NB4 (cell line): ENCODE data around the gene PLCB4.

ENCODE experiments used
- MAX ChIP-seq: IDR thresholded peaks from 2 replicates; pipeline ENCODE4 v1.6.1; 2011; ENCODE audit warnings: low read depth, low read length
- MYC ChIP-seq: IDR thresholded peaks from 2 replicates; pipeline ENCODE4 v1.6.1; 2011; ENCODE audit warnings: low read depth, low read length
- POLR2A ChIP-seq: IDR thresholded peaks from 2 replicates; pipeline ENCODE4 v1.6.1; 2011; ENCODE audit warnings: mild to moderate bottlenecking; ENCODE audit not compliant: insufficient read length; ENCODE audit errors: extremely low read depth
- TF ChIP-seq, protein P1 (sequence below): IDR thresholded peaks from one replicate; pipeline ENCODE4 v1.5.1; 2012; ENCODE audit warnings: low read depth, low read length

DNA sequence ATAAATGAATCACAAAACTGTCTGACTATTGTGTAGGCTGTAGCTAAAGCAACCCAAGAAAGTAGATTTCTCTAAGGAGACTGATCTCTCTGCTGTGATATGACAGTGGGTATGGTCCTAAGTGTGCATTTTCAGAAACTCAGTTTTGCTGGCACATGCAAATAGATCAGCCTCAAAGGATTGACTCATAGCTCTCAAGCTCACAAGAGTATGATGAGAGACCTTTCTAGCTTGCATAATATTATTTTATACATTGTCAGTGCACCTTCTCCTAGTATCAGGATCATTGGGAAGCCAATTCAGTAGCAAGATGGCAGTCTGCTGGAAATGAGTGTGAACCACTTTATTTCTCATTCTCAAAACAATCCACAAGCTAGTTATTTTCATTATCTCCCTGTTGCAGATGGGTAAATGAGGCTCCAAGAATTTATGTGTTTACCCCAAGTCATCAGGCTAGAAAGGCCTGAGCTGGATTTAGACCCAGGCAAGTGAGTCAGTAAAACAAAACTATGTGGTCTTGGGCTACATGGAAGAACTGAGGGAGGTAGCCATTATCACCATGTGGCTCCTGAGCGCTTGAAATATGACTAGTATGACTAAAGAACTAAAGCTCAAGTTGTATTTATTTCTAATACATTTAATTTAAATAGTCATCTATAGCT lies 27.9 kb upstream of the PLCB4 start:
- TF ChIP-seq POLR2A (no peak), MYC (no peak), MAX (no peak)
- TF ChIP-seq, protein P1, sequence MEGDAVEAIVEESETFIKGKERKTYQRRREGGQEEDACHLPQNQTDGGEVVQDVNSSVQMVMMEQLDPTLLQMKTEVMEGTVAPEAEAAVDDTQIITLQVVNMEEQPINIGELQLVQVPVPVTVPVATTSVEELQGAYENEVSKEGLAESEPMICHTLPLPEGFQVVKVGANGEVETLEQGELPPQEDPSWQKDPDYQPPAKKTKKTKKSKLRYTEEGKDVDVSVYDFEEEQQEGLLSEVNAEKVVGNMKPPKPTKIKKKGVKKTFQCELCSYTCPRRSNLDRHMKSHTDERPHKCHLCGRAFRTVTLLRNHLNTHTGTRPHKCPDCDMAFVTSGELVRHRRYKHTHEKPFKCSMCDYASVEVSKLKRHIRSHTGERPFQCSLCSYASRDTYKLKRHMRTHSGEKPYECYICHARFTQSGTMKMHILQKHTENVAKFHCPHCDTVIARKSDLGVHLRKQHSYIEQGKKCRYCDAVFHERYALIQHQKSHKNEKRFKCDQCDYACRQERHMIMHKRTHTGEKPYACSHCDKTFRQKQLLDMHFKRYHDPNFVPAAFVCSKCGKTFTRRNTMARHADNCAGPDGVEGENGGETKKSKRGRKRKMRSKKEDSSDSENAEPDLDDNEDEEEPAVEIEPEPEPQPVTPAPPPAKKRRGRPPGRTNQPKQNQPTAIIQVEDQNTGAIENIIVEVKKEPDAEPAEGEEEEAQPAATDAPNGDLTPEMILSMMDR = no peak
